Endothelial cell of umbilical vein (primary cell): ENCODE results near the gene DCAF4L1.

Experiments
- CTCF ChIP-seq, 2 donors: IDR thresholded peaks; 1 replicate in 1 of 2; 2 replicates in 1 of 2; pipeline ENCODE4 v1.5.1; 2011; ENCODE audit warnings: low read length in 2 of 2, mild to moderate bottlenecking in 2 of 2, moderate library complexity in 2 of 2, control low read depth in 1 of 2, inconsistent platforms in 1 of 2, low read depth in 1 of 2; ENCODE audit not compliant: insufficient read depth in 1 of 2; ENCODE audit errors: extremely low read depth in 1 of 2
- EZH2 ChIP-seq: IDR thresholded peaks from 2 replicates; pipeline ENCODE4 v1.6.1; 2012; ENCODE audit warnings: borderline replicate concordance, low read depth, mild to moderate bottlenecking, moderate library complexity, low read length, inconsistent platforms; ENCODE audit not compliant: severe bottlenecking
- MAX ChIP-seq: IDR thresholded peaks from 2 replicates; pipeline ENCODE4 v1.6.1; 2011; ENCODE audit not compliant: insufficient read depth, insufficient read length
- MYC ChIP-seq: IDR thresholded peaks from one replicate; pipeline ENCODE4 v1.6.1; 2011; ENCODE audit warnings: mild to moderate bottlenecking, low read depth, low read length
- POLR2A ChIP-seq: IDR thresholded peaks from 2 replicates; pipeline ENCODE4 v1.6.1; 2012; ENCODE audit warnings: low read depth, mild to moderate bottlenecking, control low read depth, low read length
- POLR2AphosphoS5 ChIP-seq: IDR thresholded peaks from 2 replicates; pipeline ENCODE4 v1.6.1; 2012; ENCODE audit warnings: low read depth, mild to moderate bottlenecking, control low read depth, low read length, moderate library complexity; ENCODE audit not compliant: insufficient read depth

GRCh38 chr4:41957634-41958033 is 23.9 kb upstream of the DCAF4L1 start:
- TF ChIP-seq POLR2A: no peak
- peak in 1 of 2 donors; percentile 24 for TF ChIP-seq CTCF (IDR thresholded peaks at IDR 0.05; ENCODE audit: extremely low read depth in 1 of 2, insufficient read depth in 1 of 2, low read depth in 1 of 2, low read length in 2 of 2)
- no peak for TF ChIP-seq EZH2
- TF ChIP-seq MAX: no peak
- no peak for TF ChIP-seq POLR2AphosphoS5
- no peak for TF ChIP-seq MYC
